GM19023 (cell line): ENCODE data around the gene BCORL1.

Experiments used
- ATAC-seq: cut with Tn5 transposase; IDR thresholded peaks from one replicate; pipeline ENCODE4 v1.9.1; 2021; ENCODE audit warnings: mild to moderate bottlenecking, moderate library complexity; ENCODE audit not compliant: unreplicated experiment

The BCORL1 gene

DNA sequence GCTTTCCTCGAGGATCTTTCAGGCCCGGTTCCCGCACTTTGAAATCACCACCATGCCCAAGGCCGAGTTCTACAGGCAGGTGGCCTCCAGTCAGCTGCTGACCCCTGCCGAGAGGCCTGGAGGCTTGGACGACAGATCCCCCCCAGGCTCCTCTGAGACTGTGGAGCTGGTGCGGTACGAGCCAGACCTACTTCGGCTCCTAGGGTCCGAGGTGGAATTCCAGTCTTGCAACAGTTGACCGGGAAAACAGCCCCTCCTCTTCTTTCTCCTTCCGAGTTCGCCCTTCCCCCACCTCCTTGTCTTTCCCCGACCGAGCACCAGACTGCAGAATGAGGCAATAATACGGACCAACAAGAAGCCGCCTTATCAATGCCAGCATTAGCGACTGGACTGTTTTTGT is 73.5 kb downstream of the BCORL1 start:
- ATAC-seq, result no peak

DNA sequence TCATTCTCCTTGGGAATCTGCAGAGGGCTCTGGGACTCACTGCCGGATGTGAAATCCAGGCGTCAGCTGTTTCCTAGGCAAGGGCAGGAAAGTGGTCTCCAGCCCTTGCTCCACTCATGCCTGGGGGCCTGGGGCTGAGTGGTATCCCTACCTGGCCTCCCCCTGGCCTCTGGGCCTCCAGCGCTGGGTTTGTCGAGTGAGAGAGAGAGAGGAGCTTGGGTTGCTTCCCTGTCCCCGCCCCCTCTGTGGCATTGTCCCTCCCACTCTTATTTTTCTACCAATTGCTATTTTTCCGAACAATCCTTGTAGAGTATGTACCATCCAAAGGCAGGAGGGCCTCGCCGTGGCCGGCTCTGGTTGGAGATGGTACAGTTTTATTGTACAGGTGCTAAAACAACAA is 74.8 kb downstream of the BCORL1 start:
- no peak for ATAC-seq

DNA sequence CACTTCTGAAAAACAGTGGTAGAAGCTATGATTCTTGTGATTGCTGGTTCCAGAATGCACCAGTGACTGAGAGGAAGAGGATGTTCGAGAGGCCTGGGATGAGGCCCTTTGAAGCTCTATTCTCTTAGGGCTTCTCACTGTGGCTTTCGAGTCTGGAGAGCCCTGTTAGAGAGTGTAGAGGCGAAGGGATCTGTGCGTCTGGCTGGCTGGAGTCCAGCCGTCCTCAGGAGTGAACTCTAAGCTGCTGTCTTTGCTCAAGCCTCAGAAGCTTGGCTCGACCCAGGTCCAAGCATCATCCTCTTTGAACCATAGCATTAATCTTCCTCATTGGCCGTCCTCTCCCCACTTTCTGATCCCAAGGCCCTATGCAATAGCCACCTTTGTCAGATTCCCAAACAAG is 76.2 kb downstream of the BCORL1 start:
- no peak for ATAC-seq

DNA sequence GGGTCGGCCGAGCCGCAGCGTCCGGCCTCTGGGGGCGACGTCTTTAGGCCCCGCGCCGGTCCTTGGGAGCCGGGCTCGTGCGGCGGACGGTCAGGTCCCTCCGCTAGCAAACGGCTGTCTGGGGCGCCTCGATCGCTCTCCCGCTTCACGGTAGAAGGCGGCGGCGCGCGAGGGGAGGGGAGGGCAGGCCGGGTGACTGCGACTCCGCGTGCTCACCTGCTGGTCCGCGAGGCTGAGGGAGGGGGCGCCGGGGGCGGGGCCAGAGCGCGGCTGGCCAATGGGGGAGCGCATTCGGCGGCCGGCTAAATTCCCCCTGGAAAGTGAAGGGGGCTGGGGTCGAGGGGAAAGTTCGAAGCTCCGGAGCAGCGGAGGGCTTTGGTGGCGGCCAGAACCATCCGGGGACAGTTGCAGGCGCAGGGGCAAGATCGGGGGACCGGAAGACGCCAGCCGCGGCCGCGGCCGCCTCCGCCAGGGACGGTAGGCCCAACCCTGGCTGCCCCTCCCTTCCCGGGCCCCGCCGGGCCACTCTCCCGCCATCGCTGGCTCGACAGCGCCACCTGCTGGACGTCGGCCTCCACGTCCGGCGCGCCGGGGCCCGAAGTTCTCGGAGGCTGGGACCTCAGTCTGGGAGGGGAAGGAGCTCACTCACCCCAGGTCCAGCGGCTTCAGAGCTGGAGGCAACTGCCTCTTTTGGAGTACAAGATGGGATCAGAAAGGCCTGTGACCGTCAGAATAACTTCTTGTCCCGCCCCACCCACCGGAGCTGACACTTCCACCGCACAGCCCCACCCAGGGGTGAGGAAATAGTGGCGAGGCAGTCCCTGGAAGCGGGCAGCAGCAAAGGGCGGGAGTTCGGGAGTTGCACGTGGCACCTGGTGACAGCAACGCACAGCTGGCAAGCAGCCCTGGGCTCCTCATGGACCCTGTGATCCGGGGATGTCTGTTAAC is 78.0 kb downstream of the BCORL1 start:
- peak; percentile 87 for ATAC-seq

DNA sequence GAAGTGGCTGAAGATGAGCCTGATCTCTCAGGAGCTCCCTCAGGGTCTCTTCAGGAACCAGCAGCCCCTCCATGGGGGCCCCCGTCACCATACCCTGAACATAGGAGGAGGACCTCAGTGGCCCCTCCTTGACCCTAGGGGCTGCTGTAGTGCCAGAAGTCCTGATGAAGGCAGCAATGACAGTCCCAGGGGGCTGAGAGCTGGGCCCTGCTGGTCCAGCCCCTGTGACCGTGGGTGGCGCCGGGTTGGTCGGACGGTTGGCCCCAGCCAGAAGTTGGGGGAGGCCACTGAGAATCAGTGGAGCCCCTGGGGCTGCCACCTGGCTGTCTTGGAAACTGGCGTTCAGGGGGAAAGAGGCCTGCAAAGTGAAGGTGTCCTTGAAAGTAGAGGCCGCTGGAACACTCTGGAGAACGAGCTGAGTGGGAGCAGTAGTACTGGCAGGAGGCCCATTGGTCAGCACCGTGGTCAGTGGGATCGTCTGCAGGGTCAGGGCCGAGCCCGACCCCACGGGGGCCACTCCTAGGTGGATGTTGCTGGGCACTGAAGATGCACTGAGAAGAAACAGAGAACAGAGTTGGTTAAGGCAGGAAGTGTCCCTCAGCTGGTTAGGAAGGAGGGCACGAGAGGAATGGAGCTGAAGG is 84.7 kb downstream of the BCORL1 start:
- ATAC-seq, result no peak

DNA sequence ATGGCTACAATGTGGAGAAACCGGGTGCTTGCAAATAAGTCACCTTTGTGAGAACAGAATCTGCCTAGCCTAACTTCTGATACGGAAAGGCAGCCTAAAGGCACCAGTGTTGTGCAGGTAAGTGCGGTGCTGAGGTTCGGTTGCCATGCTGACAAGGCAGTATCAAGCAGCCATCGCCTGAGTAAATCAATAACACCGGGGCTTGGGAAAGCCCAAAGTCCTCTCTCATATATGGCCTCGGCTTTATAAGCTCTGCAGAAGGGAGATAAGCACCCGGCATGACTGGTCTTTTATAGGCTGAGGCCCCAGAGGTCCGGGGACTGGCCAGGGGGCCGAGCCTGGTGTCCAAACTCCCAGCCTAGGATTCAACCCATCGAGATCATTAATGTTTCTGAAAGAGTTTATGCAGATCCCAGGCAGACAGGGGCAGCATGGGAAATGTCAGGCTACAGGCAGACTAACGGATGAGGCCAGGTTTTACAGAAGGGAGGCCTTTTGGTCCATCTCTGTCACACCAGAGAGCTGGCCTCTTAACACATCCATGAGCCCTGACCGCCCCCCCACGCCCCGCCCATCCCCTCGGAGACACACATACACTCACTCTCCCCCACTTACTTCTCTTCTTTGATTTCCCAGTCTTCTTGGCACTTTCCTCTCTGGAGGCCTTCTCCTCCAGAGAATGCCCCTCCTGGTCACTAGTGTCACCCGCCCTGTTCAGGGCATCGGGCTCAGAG is 89.3 kb downstream of the BCORL1 start:
- ATAC-seq, result no peak

DNA sequence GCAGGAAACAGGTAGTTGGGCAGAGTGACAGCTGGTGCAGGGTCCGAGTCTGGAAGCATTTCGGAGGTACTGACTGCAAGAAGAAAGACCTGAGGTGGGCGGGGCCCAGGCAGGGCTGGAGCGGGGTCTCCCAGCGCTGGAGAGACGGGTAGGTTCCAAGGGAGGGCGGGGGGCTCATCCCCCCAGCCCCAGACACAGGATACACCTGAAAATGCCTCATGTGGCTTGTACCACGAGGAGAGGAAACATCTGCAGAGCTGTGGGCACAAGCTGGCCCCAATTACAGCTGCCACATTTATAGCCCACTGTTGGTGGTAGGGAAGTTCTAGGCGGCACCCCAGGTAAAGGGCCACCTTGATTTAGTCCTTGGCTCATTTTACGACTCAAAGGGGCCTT is 89.9 kb downstream of the BCORL1 start:
- no peak for ATAC-seq

DNA sequence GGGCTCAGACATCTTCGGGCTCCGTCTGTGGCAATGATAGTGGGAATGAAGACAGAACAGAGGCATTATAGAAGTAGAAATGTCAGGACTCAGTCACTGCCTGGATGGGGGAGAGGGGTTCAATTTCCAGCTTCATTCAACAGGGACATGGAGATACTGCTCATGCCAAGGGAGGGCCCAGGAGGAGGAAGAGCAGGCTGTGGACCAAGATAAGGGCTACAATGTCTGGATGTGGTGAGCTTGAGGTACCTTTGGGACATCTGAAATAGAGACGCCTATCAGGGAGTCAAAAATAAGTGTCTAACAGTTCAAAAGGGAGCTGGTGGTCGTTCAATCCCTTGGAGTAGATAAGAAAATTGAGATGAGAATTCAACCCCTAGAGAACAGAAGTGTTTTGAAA is 93.3 kb downstream of the BCORL1 start:
- no peak for ATAC-seq

DNA sequence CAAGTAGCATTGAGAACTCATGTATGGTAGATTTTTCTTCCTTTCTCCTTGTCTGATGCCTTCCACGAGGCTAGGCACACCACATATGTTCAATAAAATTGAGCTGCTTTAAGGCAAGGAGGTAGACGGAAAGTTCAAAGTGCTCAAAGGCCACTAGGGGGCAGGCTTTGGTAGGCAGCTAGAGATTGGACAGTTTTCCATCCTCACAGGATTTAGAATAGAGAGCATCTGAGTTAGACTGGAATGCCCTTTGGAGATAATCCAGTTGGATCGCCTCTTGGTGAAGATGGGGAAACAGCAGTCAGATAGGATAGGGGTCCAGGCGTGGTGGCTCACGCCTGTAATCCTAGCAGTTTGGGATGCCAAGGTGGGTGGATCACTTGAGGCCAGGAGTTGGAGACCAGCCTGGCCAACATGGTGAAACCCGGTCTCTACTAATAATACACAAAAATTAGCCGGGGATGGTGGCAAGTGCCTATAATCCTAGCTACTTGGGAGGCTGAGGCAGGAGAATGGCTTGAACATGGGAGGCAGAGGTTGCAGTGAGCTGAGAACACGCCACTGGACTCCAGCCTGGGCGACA is 97.5 kb downstream of the BCORL1 start:
- no peak for ATAC-seq

DNA sequence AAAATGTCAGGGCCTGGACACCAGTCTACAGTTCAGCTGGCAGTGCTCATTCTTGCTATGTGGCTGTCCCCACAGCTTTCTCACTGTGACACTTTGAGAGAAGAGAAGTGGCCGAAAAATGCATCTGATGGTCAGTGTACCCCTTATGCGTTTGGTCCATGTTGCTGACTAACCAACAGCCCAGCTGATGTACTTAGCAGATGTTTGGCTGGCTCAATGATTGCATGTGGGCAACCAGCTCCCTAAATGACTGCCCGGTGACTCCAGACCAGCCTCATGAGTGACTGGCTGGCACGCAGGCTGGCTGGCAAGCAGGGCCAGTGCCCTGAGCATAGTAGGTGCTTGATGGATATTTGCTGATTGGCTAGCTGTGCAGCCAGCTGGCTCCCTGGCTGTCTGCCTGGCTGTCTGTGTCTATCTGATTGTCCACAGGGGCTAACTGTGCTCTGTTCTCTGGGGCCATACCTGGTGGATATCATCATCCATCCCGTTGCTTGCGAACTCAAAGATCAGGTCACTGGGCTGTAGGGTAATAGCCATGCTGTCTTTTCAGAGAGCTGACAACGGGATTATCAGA is 98.4 kb downstream of the BCORL1 start:
- no peak for ATAC-seq

DNA sequence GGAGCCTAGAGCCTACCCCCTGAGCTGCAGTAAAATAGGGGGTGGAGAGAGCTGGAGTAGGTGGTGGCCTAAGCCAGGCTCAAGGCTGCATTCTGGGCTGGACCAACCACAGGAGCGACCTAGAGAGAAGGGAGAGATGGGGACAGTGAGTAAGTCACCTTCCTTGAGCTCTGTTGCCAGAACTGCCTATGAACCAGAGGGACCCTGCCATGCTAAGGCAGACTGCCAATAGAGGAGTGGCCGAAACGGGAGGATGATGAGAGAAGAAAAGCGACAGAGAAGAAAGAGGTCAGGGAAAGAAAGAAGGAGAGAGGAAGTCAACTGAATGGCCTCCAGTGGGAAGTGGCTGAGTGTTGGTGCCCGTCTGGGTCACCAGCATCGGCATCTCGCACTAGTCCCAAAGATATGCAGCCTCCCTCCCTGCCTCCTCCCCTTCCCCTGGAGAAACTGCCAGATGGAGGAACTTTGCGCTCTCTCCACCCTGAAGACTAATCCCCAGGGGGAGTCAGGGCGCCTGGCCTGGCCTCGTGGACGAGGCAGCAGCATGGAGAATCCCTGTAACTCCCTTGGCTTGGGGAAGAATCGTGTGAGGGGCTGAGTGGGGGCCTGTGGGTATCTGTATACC is 99.1 kb downstream of the BCORL1 start:
- no peak for ATAC-seq

DNA sequence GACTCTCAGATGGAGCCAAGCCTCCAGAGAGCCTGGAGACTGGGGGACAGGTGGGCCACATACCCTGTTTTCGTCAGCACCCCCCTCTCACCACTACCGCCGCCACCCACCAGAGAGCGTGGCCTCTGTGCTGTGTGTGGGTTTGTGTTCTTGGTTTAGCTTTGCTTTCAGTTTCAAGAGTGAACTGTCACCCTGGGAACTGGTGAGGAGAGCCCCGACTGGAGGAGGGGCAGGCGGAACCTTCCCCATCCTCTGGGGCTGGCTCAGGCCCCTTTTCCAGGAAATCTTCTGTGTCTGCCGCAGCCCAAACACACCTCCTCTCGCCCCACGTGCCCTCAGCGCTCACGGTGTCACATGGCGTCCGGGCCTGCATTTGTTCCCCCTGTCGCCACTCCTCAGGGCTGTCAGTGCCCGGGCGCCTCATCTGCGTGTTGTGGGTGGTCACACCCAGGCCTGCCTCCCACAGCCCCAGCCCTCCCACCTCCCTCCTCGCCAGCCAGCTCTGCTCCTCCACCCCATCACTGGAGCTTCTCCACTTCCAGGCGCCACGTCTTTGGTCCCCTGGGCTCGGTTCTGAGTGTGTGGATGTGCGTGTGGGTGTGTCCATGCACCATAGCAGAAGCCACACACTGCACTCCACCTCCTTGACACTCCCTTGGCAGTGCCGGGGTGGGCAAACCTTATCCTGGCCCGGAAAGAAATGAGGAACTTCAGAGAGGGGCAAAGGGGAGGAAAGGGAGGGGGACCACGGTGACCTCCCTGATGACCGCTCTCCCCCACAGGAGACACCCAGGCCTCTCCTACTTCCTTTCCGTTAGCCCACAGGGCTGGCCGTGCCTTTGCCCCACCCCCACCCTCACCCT is 100.0 kb downstream of the BCORL1 start:
- peak; percentile 58 for ATAC-seq

DNA sequence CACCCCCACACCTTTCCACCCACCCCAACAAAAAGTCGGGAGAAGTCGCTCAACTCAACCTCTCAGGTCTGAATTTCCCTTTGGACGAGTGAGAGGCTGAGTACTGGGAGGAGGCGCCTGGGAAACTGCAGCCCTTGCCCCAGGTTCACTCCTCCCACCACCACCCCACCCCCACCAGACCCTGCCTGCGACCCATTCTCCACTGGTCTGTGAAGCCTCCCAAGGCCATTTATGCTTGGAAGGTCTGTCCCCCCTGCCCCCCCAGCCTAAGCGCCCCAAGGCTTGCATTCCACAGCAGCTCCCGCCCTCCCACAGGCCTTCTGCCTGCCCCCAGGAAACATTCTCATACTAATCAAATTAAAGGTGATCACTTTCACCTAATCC is 100.7 kb downstream of the BCORL1 start:
- ATAC-seq, result no peak

DNA sequence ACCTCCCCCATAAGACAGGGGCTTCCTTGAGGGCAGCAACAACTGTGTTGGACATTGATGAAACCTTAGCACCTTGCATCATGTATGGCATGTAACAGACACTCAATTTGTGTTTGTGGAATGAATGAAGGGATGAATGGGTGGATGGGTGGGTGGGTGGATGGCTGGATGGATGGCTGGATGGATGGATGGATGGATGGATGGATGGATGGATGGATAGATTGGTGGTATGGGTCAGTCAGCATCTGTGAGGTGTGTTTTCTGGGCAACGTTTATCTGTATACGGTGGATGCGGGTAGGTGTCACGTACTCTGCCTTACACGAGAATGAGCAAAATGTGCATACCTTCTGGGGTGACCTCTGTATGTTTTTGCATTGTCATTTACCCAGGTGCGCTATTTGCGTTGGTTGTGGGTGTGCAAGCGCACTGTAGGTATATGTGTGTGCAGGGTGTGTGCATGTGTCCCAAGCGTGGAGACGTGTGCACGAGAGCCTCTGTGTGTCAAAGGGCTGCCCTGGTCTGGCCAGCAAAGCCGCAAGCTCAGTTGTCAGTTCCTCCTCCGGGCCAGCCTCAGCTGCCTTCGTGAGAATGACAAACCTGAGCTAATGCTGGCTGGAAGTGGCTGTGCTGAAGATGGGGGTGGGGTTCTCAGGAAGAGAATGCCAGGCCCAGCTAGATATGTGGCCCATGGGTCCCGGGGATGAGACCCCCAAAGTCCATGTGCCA is 101.4 kb downstream of the BCORL1 start:
- peak; percentile 35 for ATAC-seq

DNA sequence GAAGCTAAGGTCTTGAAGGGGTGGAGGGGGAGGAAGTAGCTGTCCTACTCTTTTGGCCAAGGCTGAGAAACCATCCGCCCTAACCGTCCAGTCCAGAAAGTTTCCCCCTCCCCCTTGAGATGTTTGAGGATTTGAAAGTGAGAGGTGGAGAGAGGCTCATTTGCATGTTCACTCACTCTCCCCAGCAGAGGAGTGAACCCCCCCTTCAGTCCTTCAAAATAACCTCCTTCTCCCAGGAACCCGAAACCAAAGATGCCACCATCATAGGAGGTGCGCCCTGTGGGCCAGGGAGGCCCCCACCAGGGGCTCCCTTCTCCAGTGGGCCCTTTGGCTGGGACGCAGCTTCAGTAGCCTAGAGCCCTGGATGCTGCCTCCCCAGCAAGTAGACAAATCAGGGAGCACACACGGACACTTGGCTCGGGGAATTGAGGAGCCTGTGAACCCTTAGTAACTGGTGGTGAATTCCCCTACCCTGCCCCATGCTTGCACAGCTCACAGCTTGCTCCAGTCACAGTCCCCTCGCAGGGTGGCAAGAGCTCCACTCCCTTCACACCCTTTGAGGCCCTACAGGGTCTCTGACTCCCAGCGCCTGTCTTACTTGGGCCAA is 102.3 kb downstream of the BCORL1 start:
- ATAC-seq, result peak; percentile 40

DNA sequence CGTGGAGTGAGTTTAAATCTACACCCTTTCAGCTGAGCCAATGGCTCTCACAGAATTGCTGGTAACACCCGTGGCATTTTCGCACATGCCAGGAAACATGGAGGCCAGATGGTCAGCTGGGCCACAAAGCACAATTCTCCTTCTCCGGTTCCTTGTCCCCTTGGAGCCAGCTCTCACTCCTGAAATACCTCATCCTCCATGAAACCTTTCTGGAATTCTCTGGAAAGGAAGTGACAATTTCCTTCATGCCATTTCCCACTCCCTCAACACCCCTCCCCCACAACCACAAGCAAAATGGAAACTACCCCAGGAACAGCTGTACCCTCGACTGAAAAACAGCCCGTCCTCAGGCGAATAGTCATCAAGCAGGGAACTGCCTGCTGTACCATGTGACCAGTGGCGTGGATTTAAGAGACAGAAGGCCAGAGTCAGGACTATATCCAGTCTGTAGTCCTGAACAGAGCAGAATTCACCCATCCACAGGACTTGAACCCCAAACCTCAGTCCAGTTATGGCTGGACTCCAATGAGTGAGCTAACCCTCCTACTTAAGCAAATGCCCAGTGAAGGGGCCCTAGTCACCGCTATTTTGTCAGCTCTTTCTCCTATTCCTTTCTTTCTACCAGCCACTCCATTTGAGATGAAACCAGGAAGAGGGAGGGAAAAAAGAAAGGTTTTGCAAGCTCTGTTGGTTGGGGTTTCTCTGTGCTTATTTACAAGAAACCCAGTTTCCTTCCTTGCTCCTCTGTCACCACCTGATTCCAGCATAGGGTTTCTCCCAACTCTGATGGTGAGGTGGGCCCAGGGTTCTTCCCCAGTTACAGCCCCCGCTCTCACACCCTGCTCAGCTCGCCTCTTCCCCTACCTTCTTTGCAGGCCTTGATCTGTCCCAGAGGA is 103.4 kb downstream of the BCORL1 start:
- no peak for ATAC-seq

DNA sequence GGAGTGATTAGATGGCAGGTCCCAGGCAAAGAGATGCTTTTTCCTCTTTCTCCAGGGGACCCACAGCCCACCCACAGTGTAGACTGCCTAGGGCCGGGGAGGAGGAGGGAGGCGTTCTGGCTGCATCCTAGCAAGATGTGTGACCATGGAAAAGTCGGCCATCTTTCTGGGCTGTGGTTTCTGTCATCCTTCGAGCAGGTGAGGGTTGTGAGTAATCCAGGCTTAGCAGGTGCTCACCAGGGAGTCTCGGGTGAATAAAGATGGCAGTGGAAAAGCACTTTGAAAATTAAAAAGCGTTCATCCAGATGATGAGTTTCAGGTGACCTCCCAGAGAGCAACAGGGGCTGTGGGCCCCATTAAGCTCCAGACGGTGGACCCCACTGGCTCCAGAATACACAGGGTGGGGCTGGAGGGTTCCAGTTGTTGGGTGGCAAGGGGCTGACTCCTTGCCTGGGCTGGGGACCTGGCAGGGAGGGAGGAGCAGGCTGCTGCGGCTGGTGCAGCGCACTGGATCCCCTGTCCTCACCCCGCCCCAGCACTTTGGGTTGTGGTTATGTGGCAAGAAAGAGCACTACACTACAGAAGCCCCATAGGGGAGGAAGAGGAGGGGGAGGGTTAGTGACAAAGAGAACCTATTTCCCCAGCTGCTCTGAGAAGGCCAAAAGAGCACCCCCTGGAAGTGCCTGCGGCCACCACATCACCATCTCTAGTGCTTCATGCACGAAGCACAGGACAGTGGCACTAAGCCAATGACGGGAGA is 104.2 kb downstream of the BCORL1 start:
- ATAC-seq, result peak; percentile 35
